IMR-90 (cell line): Measurements from ENCODE around the gene HDAC8. TPM values are rescaled to one million over a fixed set of nuclear protein-coding genes. Genes with fewer than 3 reads are reported as not detected.
A peak's percentile ranks its signal among the peaks of the same experiment; 100 is the strongest.
"Not testable (repeated sequence)": the region's sequence is repeated elsewhere in the genome, so short reads cannot be mapped to it uniquely, and the experiment has no call there.

ENCODE experiments used
- ATAC-seq: fragments of 200-7000 bp; cut with Tn5 transposase; 2 replicates; pipeline ENCODE4 v1.9.1; 2020; ENCODE audit warnings: low read depth, mild to moderate bottlenecking, moderate library complexity
- BruUV-seq: library from RNA; stranded (reverse); fragments of 400-500 nt; replicated peaks from 2 replicates; lab custom pipeline; 2021; lab: Mats Ljungman, UMichigan
- CTCF ChIA-PET: fragments of 300-600 bp; formaldehyde crosslinking; extraction: SDS; loops from one replicate; lab custom pipeline; 2021; ENCODE audit warnings: antibody characterized with exemption; lab: Yijun Ruan, JAX
- POLR2A ChIA-PET: fragments of 300-600 bp; sonication (Branson Sonifier 250); formaldehyde crosslinking; loops from one replicate; lab custom pipeline; 2022; ENCODE audit warnings: antibody characterized with exemption; ENCODE audit not compliant: unreplicated experiment; lab: Charles Lee
- DNase-seq: peaks from one replicate; pipeline ENCODE4 v3.0.0; 2013
- H2AFZ ChIP-seq: replicated peaks from 2 replicates; pipeline ENCODE3; 2013; ENCODE audit warnings: low read length, mild to moderate bottlenecking; ENCODE audit not compliant: poor library complexity
- H2AK5ac ChIP-seq: 2 replicates; pipeline ENCODE4 v1.6.1; 2013; ENCODE audit warnings: low read depth, low read length, inconsistent platforms
- H2AK9ac ChIP-seq: replicated peaks from 2 replicates; pipeline ENCODE3; 2013; ENCODE audit warnings: mild to moderate bottlenecking, low read depth, low read length, moderate library complexity; ENCODE audit not compliant: poor library complexity
- H2BK120ac ChIP-seq: 2 replicates; pipeline ENCODE4 v1.6.1; 2013; ENCODE audit warnings: low read depth, low read length, inconsistent platforms
- H2BK15ac ChIP-seq: 3 replicates; pipeline ENCODE4 v1.6.1; 2013; ENCODE audit warnings: low read depth, low read length, inconsistent platforms
- H2BK20ac ChIP-seq: 2 replicates; pipeline ENCODE4 v1.6.1; 2013; ENCODE audit warnings: low read depth, mild to moderate bottlenecking, inconsistent platforms, low read length, moderate library complexity
- H2BK5ac ChIP-seq: 2 replicates; pipeline ENCODE4 v1.6.1; 2013; ENCODE audit warnings: mild to moderate bottlenecking, low read depth, low read length, inconsistent platforms; ENCODE audit not compliant: poor library complexity, severe bottlenecking
- H3K14ac ChIP-seq: replicated peaks from 2 replicates; pipeline ENCODE4 v1.6.1; 2013; ENCODE audit warnings: low read depth, low read length, inconsistent platforms
- H3K18ac ChIP-seq: 2 replicates; pipeline ENCODE4 v1.6.1; 2013; ENCODE audit warnings: low read depth, low read length, control low read depth
- H3K23ac ChIP-seq: 2 replicates; pipeline ENCODE4 v1.6.1; 2013; ENCODE audit warnings: low read depth, low read length, inconsistent platforms
- H3K27ac ChIP-seq: 2 replicates; pipeline ENCODE4 v1.5.1; 2013; ENCODE audit warnings: mild to moderate bottlenecking, control low read depth, low read length; ENCODE audit not compliant: insufficient read depth
- H3K27me3 ChIP-seq: 2 replicates; pipeline ENCODE4 v1.6.1; 2013; ENCODE audit warnings: low read length; ENCODE audit not compliant: control insufficient read depth, insufficient read depth
- H3K36me3 ChIP-seq: 2 replicates; pipeline ENCODE4 v1.6.1; 2013; ENCODE audit warnings: low read length, mixed read lengths; ENCODE audit not compliant: control insufficient read depth, insufficient read depth
- H3K4ac ChIP-seq: 2 replicates; pipeline ENCODE4 v1.6.1; 2013; ENCODE audit warnings: low read depth, low read length, inconsistent platforms
- H3K4me1 ChIP-seq: 2 replicates; pipeline ENCODE4 v1.6.1; 2013; ENCODE audit warnings: low read length, mixed read lengths; ENCODE audit not compliant: control insufficient read depth, insufficient read depth
- H3K4me2 ChIP-seq: 2 replicates; pipeline ENCODE4 v1.6.1; 2013; ENCODE audit warnings: low read depth, mild to moderate bottlenecking, control low read depth, low read length, moderate library complexity
- H3K4me3 ChIP-seq: 2 replicates; pipeline ENCODE4 v1.5.1; 2013; ENCODE audit warnings: low read depth, mild to moderate bottlenecking, control low read depth, low read length, moderate library complexity; ENCODE audit not compliant: insufficient read depth
- H3K56ac ChIP-seq: 2 replicates; pipeline ENCODE4 v1.6.1; 2013; ENCODE audit warnings: low read length, inconsistent platforms; ENCODE audit not compliant: insufficient read depth; ENCODE audit errors: extremely low read depth
- H3K79me1 ChIP-seq, 2 experiments: 2 replicates each; pipeline ENCODE4 v1.6.1; 2013; ENCODE audit warnings: low read length in 2 of 2, inconsistent platforms in 1 of 2, low read depth in 1 of 2
- H3K9ac ChIP-seq: 2 replicates; pipeline ENCODE4 v1.6.1; 2013; ENCODE audit warnings: low read depth, low read length, control low read depth
- H3K9me1 ChIP-seq: 2 replicates; pipeline ENCODE4 v1.6.1; 2013; ENCODE audit warnings: low read length, inconsistent platforms; ENCODE audit not compliant: insufficient read depth
- H3K9me3 ChIP-seq: 2 replicates; pipeline ENCODE4 v1.6.1; 2013; ENCODE audit warnings: low read length; ENCODE audit not compliant: control insufficient read depth, insufficient read depth
- H4K20me1 ChIP-seq: 2 replicates; pipeline ENCODE4 v1.6.1; 2013; ENCODE audit warnings: low read length, inconsistent platforms; ENCODE audit not compliant: insufficient read depth
- H4K5ac ChIP-seq: 2 replicates; pipeline ENCODE4 v1.6.1; 2013; ENCODE audit warnings: mild to moderate bottlenecking, low read depth, low read length, control low read depth
- H4K8ac ChIP-seq, 2 experiments: 2 replicates each; pipeline ENCODE4 v1.6.1; 2013; ENCODE audit warnings: low read depth in 2 of 2, low read length in 2 of 2, control low read depth in 1 of 2, inconsistent platforms in 1 of 2
- H4K91ac ChIP-seq: 2 replicates; pipeline ENCODE4 v1.6.1; 2013; ENCODE audit warnings: low read depth, low read length, inconsistent platforms; ENCODE audit not compliant: insufficient read depth
- CEBPB ChIP-seq: IDR thresholded peaks from 2 replicates; pipeline ENCODE4 v1.6.1; 2012; ENCODE audit warnings: low read depth, low read length, improper control_type of control experiment
- POLR2A ChIP-seq: IDR thresholded peaks from 2 replicates; pipeline ENCODE4 v1.6.1; 2012; ENCODE audit warnings: mild to moderate bottlenecking, low read depth, low read length
- WGBS, 2 experiments: methylation state at CpG; one replicate each; pipeline versions ENCODE4 v1.1.5 to v1.1.7; 2013; ENCODE audit warnings: missing lambda C conversion rate in 2 of 2; ENCODE audit not compliant: insufficient read length in 1 of 2; ENCODE audit errors: extremely low coverage in 2 of 2; 5-methylcytosine and 5-hydroxymethylcytosine counted together
- dilution Hi-C: fragments of 300-500 bp; cut with HindIII; formaldehyde crosslinking; loops from one replicate; pipeline ENCODE4 v1.14.3; 2018; ENCODE audit warnings: low sequenced_read_pairs; ENCODE audit not compliant: unreplicated experiment
- in situ Hi-C: fragments of 300-500 bp; cut with MboI; formaldehyde crosslinking; loops from 3 replicates; pipeline ENCODE4 v1.14.3; 2019; ENCODE audit warnings: low sequenced_read_pairs, inconsistent platforms, mixed read lengths
- intact Hi-C: fragments of 100-400 bp; cut with micrococcal nuclease; formaldehyde crosslinking; loops from 2 replicates; pipeline ENCODE4 v1.10.0; 2022
- polyA plus RNA-seq, 3 experiments: library from polyadenylated mRNA; depleted of rRNA; stranded (reverse); fragments of >200 nt; gene quantifications; 2 replicates each; pipeline ENCODE4 v1.2.3, GENCODE V29; 2012; ENCODE audit warnings: low replicate concordance in 1 of 3
- total RNA-seq: library from RNA; depleted of rRNA; stranded (reverse); fragments of >200 nt; gene quantifications from 2 replicates; pipeline ENCODE4 v1.2.3, GENCODE V29; 2012

HDAC8 gene
- total and polyA plus RNA-seq, 2 of the 4 experiments (the other 2 are of a cell fraction): 16.1 to 28.5 TPM

- no peak overlapping the region for H3K18ac ChIP-seq
- no peak overlapping the region for H3K4me3 ChIP-seq
- H2BK120ac ChIP-seq: no peak overlapping the region
- H4K8ac ChIP-seq: no peak overlapping the region
- no peak overlapping the region for H2AK5ac ChIP-seq
- H3K4me1 ChIP-seq: no peaks in the 10 kb centered on the region
- H3K9ac ChIP-seq: no peak overlapping the region
- H2BK15ac ChIP-seq: no peak overlapping the region
- H2AK9ac ChIP-seq: no peak overlapping the region
- no peaks in the 10 kb centered on the region for H3K79me1 ChIP-seq
- no peaks in the 10 kb centered on the region for H3K9me1 ChIP-seq
- no peak overlapping the region for H3K4me2 ChIP-seq
- DNase-seq (no peak), ATAC-seq (no peak)
- dilution Hi-C loops (no loop called here), intact Hi-C loops (no loop called here), in situ Hi-C loops (loop anchor here (10.0 kb wide), 1 partner anchor 111 kb away; the partner anchor contains the start of gene PHKA1)
- 0 out of 2 replicates have a peak, but pooled peaks have one; percentile 17 for TF ChIP-seq CEBPB
- no peak for TF ChIP-seq POLR2A
- no peak overlapping the region for H3K14ac ChIP-seq
- H4K20me1 ChIP-seq: no peaks in the 10 kb centered on the region
- no peak overlapping the region for H3K27ac ChIP-seq
- H2BK5ac ChIP-seq: no peak overlapping the region
- no peak overlapping the region for H4K5ac ChIP-seq
- WGBS, 2 experiments: no CpG with 5 or more reads among the region's 2 CpGs
- no peak overlapping the region for H3K4ac ChIP-seq
- H3K56ac ChIP-seq: no peak overlapping the region
- no peaks in the 10 kb centered on the region for H3K9me3 ChIP-seq
- H3K27me3 ChIP-seq: peaks cover 4% of the 10 kb centered on the region
- BruUV-seq: no TSS peak
- POLR2A ChIA-PET: no interaction called here
- no peak overlapping the region for H2BK20ac ChIP-seq
- no peak overlapping the region for H3K23ac ChIP-seq
- H3K36me3 ChIP-seq: no peaks in the 10 kb centered on the region
- CTCF ChIA-PET: no interaction called here
- no peak overlapping the region for H2AFZ ChIP-seq
- no peak overlapping the region for H4K91ac ChIP-seq
Measured at GRCh38 chrX:72604112-72604511, 31.5 kb upstream of the HDAC8 start.

GRCh38 chrX:72591038-72591437 is 18.4 kb upstream of the HDAC8 start:
- dilution Hi-C loops: not testable (repeated sequence)

More at GRCh38 chrX:72591038-72591437, 18.4 kb upstream of the HDAC8 start:
- H3K4me2 ChIP-seq, H4K20me1 ChIP-seq, H3K4me3 ChIP-seq, BruUV-seq, H3K9ac ChIP-seq, intact Hi-C loops, H2BK20ac ChIP-seq, CTCF ChIA-PET, H3K4ac ChIP-seq, H4K5ac ChIP-seq, H4K91ac ChIP-seq, POLR2A ChIA-PET, H3K4me1 ChIP-seq, H3K36me3 ChIP-seq, H2BK5ac ChIP-seq, H3K9me3 ChIP-seq, H3K18ac ChIP-seq, H3K9me1 ChIP-seq, H3K23ac ChIP-seq, H2AFZ ChIP-seq, H2BK120ac ChIP-seq, H3K27me3 ChIP-seq, H3K14ac ChIP-seq, H4K8ac ChIP-seq, ATAC-seq, H2BK15ac ChIP-seq, H3K27ac ChIP-seq, H3K56ac ChIP-seq, in situ Hi-C loops, H3K79me1 ChIP-seq, DNase-seq, H2AK9ac ChIP-seq, H2AK5ac ChIP-seq: not testable (repeated sequence)
- no CpG with 5 or more reads among the region's 4 CpGs for WGBS, 2 experiments
